GM23338 (cell line): ENCODE measurements around the gene RIT2. TPM values are rescaled to one million over a fixed set of nuclear protein-coding genes. Genes with fewer than 3 reads are reported as not detected.
A peak's percentile ranks its signal among the peaks of the same experiment; 100 is the strongest.

Experiments used
- ATAC-seq: fragments of 200-7000 bp; cut with Tn5 transposase; 3 replicates; pipeline ENCODE4 v1.9.1; 2020
- DNase-seq: peaks from one replicate; pipeline ENCODE4 v3.0.0-alpha.2; 2015; ENCODE audit warnings: low spot score
- H2AFZ ChIP-seq: fragments of 200-600 bp; sonication (generic); 2 replicates; pipeline ENCODE4 v1.8.0; 2016; ENCODE audit warnings: antibody characterized with exemption, mild to moderate bottlenecking, moderate library complexity
- H3F3A ChIP-seq: fragments of 200-600 bp; sonication (generic); replicated peaks from 2 replicates; pipeline ENCODE4 v1.8.0; 2017; ENCODE audit warnings: antibody characterized with exemption, mixed run types, low read depth
- H3K27ac ChIP-seq: fragments of 200-600 bp; sonication (generic); 2 replicates; pipeline ENCODE4 v1.6.1; 2016; ENCODE audit warnings: low read depth
- H3K27me3 ChIP-seq: fragments of 200-600 bp; sonication (generic); 2 replicates; pipeline ENCODE4 v1.8.0; 2016; ENCODE audit warnings: mild to moderate bottlenecking, mixed run types, moderate library complexity; ENCODE audit not compliant: insufficient read depth
- H3K36me3 ChIP-seq: fragments of 200-600 bp; sonication (generic); 2 replicates; pipeline ENCODE4 v1.8.0; 2016; ENCODE audit warnings: mild to moderate bottlenecking; ENCODE audit not compliant: insufficient read depth
- H3K4me1 ChIP-seq: fragments of 200-600 bp; sonication (generic); 2 replicates; pipeline ENCODE4 v1.8.0; 2016; ENCODE audit warnings: mild to moderate bottlenecking, moderate library complexity; ENCODE audit not compliant: insufficient read depth
- H3K4me2 ChIP-seq: fragments of 200-600 bp; sonication (generic); 2 replicates; pipeline ENCODE4 v1.7.1; 2017; ENCODE audit warnings: mixed run types
- H3K4me3 ChIP-seq: fragments of 200-600 bp; sonication (generic); 2 replicates; pipeline ENCODE4 v1.6.1; 2016; ENCODE audit warnings: mixed run types
- H3K79me2 ChIP-seq: fragments of 200-600 bp; sonication (generic); replicated peaks from 2 replicates; pipeline ENCODE4 v1.8.0; 2017; ENCODE audit warnings: mild to moderate bottlenecking; ENCODE audit not compliant: insufficient read depth
- H3K9me2 ChIP-seq: fragments of 200-600 bp; sonication (generic); 2 replicates; pipeline ENCODE4 v1.8.0; 2017; ENCODE audit not compliant: insufficient read depth
- H4K20me1 ChIP-seq: fragments of 200-600 bp; sonication (generic); replicated peaks from 2 replicates; pipeline ENCODE4 v1.8.0; 2017; ENCODE audit warnings: mild to moderate bottlenecking; ENCODE audit not compliant: insufficient read depth
- H3K27ac Mint-ChIP-seq: 2 replicates; pipeline ENCODE4 v1.8.0; 2020; ENCODE audit warnings: inconsistent platforms, mild to moderate bottlenecking, moderate library complexity, mixed read lengths
- H3K27me3 Mint-ChIP-seq: 3 replicates; pipeline ENCODE4 v1.8.0; 2022; ENCODE audit warnings: low read depth, mild to moderate bottlenecking, moderate library complexity, mixed read lengths, inconsistent platforms; ENCODE audit not compliant: insufficient read depth, poor library complexity
- H3K36me3 Mint-ChIP-seq: 3 replicates; pipeline ENCODE4 v1.8.0; 2021; ENCODE audit warnings: low read depth, mild to moderate bottlenecking, inconsistent platforms, moderate library complexity, mixed read lengths
- H3K4me1 Mint-ChIP-seq: 3 replicates; pipeline ENCODE4 v1.8.0; 2020; ENCODE audit warnings: mild to moderate bottlenecking, inconsistent platforms, mixed read lengths
- H3K4me3 Mint-ChIP-seq: 3 replicates; pipeline ENCODE4 v1.8.0; 2021; ENCODE audit warnings: moderate library complexity, mild to moderate bottlenecking, inconsistent platforms, mixed read lengths
- H3K9me3 Mint-ChIP-seq: 3 replicates; pipeline ENCODE4 v1.8.0; 2020; ENCODE audit warnings: moderate library complexity, mild to moderate bottlenecking, inconsistent platforms, mixed read lengths
- JUNB ChIP-seq: IDR thresholded peaks from one replicate; pipeline ENCODE4 v1.6.1; 2016; ENCODE audit warnings: antibody characterized with exemption; ENCODE audit not compliant: unreplicated experiment
- POLR2AphosphoS5 ChIP-seq: IDR thresholded peaks from 2 replicates; pipeline ENCODE4 v1.6.1; 2016; ENCODE audit warnings: antibody characterized with exemption, low read depth
- STAT1 ChIP-seq: IDR thresholded peaks from one replicate; pipeline ENCODE4 v1.6.1; 2016; ENCODE audit warnings: antibody characterized with exemption; ENCODE audit not compliant: unreplicated experiment
- polyA plus RNA-seq: library from polyadenylated mRNA; unstranded; fragments of >200 nt; fragmentation: Nextera tagmentation; extraction: Ambion mirVana; gene quantifications from 2 replicates; pipeline ENCODE4 v1.2.1, GENCODE V29; 2016
- total RNA-seq: library from RNA; depleted of rRNA; stranded (reverse); fragments of >200 nt; shearing (Covaris generic); gene quantifications from 2 replicates; pipeline ENCODE4 v1.2.3, GENCODE V29; 2014
- TF ChIP-seq, protein P1 (sequence below): fragments of 250-450 bp; sonication (Bioruptor Pico); IDR thresholded peaks from 2 replicates; pipeline ENCODE4 v1.5.0; 2020; ENCODE audit warnings: mild to moderate bottlenecking, moderate library complexity
- TF ChIP-seq, protein P2 (sequence below), 2 experiments: fragments of 200-600 bp in 1 of 2; sonication (generic) in 1 of 2; conservative IDR thresholded peaks; 2 replicates each; pipeline versions ENCODE4 v1.5.1 to v1.6.1; 2016 to 2017; ENCODE audit warnings: antibody characterized with exemption in 2 of 2, low read depth in 2 of 2, mild to moderate bottlenecking in 2 of 2, moderate library complexity in 1 of 2

The RIT2 gene
- total and polyA plus RNA-seq, 2 experiments from 2014 or later, result 1.9 to 8.8 TPM

GRCh38 chr18:43080671-43081070, 34.8 kb downstream of the RIT2 start (continued):
- TF ChIP-seq, protein P1, sequence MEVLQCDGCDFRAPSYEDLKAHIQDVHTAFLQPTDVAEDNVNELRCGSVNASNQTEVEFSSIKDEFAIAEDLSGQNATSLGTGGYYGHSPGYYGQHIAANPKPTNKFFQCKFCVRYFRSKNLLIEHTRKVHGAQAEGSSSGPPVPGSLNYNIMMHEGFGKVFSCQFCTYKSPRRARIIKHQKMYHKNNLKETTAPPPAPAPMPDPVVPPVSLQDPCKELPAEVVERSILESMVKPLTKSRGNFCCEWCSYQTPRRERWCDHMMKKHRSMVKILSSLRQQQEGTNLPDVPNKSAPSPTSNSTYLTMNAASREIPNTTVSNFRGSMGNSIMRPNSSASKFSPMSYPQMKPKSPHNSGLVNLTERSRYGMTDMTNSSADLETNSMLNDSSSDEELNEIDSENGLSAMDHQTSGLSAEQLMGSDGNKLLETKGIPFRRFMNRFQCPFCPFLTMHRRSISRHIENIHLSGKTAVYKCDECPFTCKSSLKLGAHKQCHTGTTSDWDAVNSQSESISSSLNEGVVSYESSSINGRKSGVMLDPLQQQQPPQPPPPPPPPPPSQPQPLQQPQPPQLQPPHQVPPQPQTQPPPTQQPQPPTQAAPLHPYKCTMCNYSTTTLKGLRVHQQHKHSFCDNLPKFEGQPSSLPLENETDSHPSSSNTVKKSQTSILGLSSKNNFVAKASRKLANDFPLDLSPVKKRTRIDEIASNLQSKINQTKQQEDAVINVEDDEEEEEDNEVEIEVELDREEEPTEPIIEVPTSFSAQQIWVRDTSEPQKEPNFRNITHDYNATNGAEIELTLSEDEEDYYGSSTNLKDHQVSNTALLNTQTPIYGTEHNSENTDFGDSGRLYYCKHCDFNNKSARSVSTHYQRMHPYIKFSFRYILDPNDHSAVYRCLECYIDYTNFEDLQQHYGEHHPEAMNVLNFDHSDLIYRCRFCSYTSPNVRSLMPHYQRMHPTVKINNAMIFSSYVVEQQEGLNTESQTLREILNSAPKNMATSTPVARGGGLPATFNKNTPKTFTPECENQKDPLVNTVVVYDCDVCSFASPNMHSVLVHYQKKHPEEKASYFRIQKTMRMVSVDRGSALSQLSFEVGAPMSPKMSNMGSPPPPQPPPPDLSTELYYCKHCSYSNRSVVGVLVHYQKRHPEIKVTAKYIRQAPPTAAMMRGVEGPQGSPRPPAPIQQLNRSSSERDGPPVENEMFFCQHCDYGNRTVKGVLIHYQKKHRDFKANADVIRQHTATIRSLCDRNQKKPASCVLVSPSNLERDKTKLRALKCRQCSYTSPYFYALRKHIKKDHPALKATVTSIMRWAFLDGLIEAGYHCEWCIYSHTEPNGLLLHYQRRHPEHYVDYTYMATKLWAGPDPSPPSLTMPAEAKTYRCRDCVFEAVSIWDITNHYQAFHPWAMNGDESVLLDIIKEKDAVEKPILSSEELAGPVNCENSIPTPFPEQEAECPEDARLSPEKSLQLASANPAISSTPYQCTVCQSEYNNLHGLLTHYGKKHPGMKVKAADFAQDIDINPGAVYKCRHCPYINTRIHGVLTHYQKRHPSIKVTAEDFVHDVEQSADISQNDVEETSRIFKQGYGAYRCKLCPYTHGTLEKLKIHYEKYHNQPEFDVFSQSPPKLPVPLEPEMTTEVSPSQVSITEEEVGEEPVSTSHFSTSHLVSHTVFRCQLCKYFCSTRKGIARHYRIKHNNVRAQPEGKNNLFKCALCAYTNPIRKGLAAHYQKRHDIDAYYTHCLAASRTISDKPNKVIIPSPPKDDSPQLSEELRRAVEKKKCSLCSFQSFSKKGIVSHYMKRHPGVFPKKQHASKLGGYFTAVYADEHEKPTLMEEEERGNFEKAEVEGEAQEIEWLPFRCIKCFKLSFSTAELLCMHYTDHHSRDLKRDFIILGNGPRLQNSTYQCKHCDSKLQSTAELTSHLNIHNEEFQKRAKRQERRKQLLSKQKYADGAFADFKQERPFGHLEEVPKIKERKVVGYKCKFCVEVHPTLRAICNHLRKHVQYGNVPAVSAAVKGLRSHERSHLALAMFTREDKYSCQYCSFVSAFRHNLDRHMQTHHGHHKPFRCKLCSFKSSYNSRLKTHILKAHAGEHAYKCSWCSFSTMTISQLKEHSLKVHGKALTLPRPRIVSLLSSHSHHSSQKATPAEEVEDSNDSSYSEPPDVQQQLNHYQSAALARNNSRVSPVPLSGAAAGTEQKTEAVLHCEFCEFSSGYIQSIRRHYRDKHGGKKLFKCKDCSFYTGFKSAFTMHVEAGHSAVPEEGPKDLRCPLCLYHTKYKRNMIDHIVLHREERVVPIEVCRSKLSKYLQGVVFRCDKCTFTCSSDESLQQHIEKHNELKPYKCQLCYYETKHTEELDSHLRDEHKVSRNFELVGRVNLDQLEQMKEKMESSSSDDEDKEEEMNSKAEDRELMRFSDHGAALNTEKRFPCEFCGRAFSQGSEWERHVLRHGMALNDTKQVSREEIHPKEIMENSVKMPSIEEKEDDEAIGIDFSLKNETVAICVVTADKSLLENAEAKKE (CRISPR knock-in tag), result no peak

DNA sequence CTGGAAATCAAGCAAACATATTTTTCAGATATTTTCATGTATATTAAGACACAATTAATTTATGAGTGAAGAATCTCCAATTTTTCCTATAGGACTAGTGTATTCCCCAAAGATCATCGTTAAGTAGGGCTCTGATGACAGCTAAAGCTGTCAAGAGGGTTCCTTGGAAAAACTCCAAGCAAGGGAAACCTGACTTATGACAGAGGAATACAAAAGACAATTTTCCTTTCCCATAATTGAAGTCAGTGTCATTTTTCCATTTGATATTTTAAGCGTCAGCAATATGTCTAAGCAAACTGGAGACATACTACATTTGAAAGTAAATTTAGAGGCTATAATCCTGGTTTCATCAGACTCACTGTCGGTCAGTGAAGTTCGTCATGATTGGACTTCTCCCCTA, 36.1 kb downstream of the RIT2 start:
- no peaks in the 10 kb centered on the region for H3K79me2 ChIP-seq
- ATAC-seq (no peak), DNase-seq (no peak)
- Mint-ChIP-seq H3K4me3 (no peak overlapping the region), H3K9me3 (peaks cover 4% of the 10 kb centered on the region; the same call in 1 of the 3 replicates), H3K27me3 (no peaks in the 10 kb centered on the region), H3K27ac (0 out of 2 replicates have a peak overlapping the region, but pooled peaks have one; percentile 13), H3K4me1 (peaks cover 41% of the 10 kb centered on the region), H3K36me3 (peaks cover 4% of the 10 kb centered on the region; the same call in 2 of the 3 replicates)
- H3K4me3 ChIP-seq, result no peak overlapping the region
- TF ChIP-seq STAT1 (no peak), POLR2AphosphoS5 (no peak), JUNB (no peak)
- TF ChIP-seq, protein P2, sequence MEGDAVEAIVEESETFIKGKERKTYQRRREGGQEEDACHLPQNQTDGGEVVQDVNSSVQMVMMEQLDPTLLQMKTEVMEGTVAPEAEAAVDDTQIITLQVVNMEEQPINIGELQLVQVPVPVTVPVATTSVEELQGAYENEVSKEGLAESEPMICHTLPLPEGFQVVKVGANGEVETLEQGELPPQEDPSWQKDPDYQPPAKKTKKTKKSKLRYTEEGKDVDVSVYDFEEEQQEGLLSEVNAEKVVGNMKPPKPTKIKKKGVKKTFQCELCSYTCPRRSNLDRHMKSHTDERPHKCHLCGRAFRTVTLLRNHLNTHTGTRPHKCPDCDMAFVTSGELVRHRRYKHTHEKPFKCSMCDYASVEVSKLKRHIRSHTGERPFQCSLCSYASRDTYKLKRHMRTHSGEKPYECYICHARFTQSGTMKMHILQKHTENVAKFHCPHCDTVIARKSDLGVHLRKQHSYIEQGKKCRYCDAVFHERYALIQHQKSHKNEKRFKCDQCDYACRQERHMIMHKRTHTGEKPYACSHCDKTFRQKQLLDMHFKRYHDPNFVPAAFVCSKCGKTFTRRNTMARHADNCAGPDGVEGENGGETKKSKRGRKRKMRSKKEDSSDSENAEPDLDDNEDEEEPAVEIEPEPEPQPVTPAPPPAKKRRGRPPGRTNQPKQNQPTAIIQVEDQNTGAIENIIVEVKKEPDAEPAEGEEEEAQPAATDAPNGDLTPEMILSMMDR (conservative IDR thresholded peaks at IDR 0.05; ENCODE audit: low read depth in 2 of 2), result no peak
- TF ChIP-seq, protein P1 (CRISPR knock-in tag), result no peak
- H3K4me1 ChIP-seq, result peaks cover 42% of the 10 kb centered on the region
- no peaks in the 10 kb centered on the region for H4K20me1 ChIP-seq
- no peak overlapping the region for H3K4me2 ChIP-seq
- H3K36me3 ChIP-seq, result no peaks in the 10 kb centered on the region
- no peak overlapping the region for H2AFZ ChIP-seq
- no peaks in the 10 kb centered on the region for H3F3A ChIP-seq
- no peak overlapping the region for H3K27ac ChIP-seq
- no peaks in the 10 kb centered on the region for H3K9me2 ChIP-seq
- no peaks in the 10 kb centered on the region for H3K27me3 ChIP-seq
